HL-60 (cell line): ENCODE data around the gene EPB41L4B.

Source experiments
- CTCF ChIP-seq: IDR thresholded peaks from one replicate; pipeline ENCODE4 v1.5.1; 2011; ENCODE audit warnings: low read length, control low read depth, inconsistent platforms; ENCODE audit not compliant: insufficient read depth
- GABPA ChIP-seq: IDR thresholded peaks from 2 replicates; pipeline ENCODE4 v1.6.1; 2012; ENCODE audit warnings: low read depth

GRCh38 chr9:109192732-109193361 is 128.0 kb downstream of the EPB41L4B start:
- TF ChIP-seq GABPA = no peak
- TF ChIP-seq CTCF = no peak
